ACC112 (cell line): ENCODE results near the gene UQCR10.
"Not testable (repeated sequence)": the region's sequence is repeated elsewhere in the genome, so short reads cannot be mapped to it uniquely, and the experiment has no call there.

Experiments used
- H2AFZ ChIP-seq: fragments of 200-600 bp; sonication (generic); one replicate; pipeline ENCODE4 v1.6.0; 2017; ENCODE audit warnings: antibody characterized with exemption, low read length; ENCODE audit not compliant: unreplicated experiment
- H3K27ac ChIP-seq: fragments of 200-600 bp; sonication (generic); 2 replicates; pipeline ENCODE4 v1.5.1; 2014; ENCODE audit warnings: low read depth, mild to moderate bottlenecking, antibody characterized with exemption, low read length, moderate library complexity
- H3K27me3 ChIP-seq: fragments of 200-600 bp; sonication (generic); 2 replicates; pipeline ENCODE4 v1.6.1; 2014; ENCODE audit warnings: mild to moderate bottlenecking, antibody characterized with exemption, low read length, moderate library complexity, mixed read lengths; ENCODE audit not compliant: insufficient read depth
- H3K36me3 ChIP-seq: fragments of 200-600 bp; sonication (generic); 2 replicates; pipeline ENCODE4 v1.6.1; 2016; ENCODE audit warnings: mild to moderate bottlenecking, antibody characterized with exemption, low read length, moderate library complexity, mixed read lengths; ENCODE audit not compliant: insufficient read depth
- H3K4me1 ChIP-seq: fragments of 200-600 bp; sonication (generic); one replicate; pipeline ENCODE4 v1.6.1; 2016; ENCODE audit warnings: low read length, mixed read lengths; ENCODE audit not compliant: insufficient read depth, unreplicated experiment, control insufficient read depth
- H3K4me3 ChIP-seq: fragments of 200-600 bp; sonication (generic); 2 replicates; pipeline ENCODE4 v1.5.1; 2014; ENCODE audit warnings: mild to moderate bottlenecking, low read depth, low read length
- H3K79me2 ChIP-seq: fragments of 200-600 bp; sonication (generic); one replicate; pipeline ENCODE4 v1.6.0; 2016; ENCODE audit warnings: low read length; ENCODE audit not compliant: control insufficient read depth, unreplicated experiment, insufficient read depth

Gene UQCR10

GRCh38 chr22:29751669-29752068 lies 15.5 kb upstream of the UQCR10 start:
- H3K4me3 ChIP-seq, result no peak overlapping the region
- no peak overlapping the region for H2AFZ ChIP-seq
- H3K27ac ChIP-seq, result no peak overlapping the region
- no peaks in the 10 kb centered on the region for H3K4me1 ChIP-seq
- no peaks in the 10 kb centered on the region for H3K36me3 ChIP-seq
- no peaks in the 10 kb centered on the region for H3K27me3 ChIP-seq
- H3K79me2 ChIP-seq, result no peaks in the 10 kb centered on the region

GRCh38 chr22:29753808-29754657 lies 13.1 kb upstream of the UQCR10 start:
- Histone ChIP-seq H3K27ac (no peak overlapping the region), H3K79me2 (no peaks in the 10 kb centered on the region), H3K4me3 (no peak overlapping the region), H3K4me1 (no peaks in the 10 kb centered on the region), H3K36me3 (no peaks in the 10 kb centered on the region), H2AFZ (no peak overlapping the region), H3K27me3 (no peaks in the 10 kb centered on the region)

GRCh38 chr22:29754658-29755395 lies 12.3 kb upstream of the UQCR10 start:
- H3K27me3 ChIP-seq, H3K79me2 ChIP-seq, H3K27ac ChIP-seq, H3K36me3 ChIP-seq, H3K4me1 ChIP-seq, H3K4me3 ChIP-seq, H2AFZ ChIP-seq: not testable (repeated sequence)

GRCh38 chr22:29755889-29756288 lies 11.3 kb upstream of the UQCR10 start:
- H3K27ac ChIP-seq, result no peak overlapping the region
- no peaks in the 10 kb centered on the region for H3K79me2 ChIP-seq
- no peaks in the 10 kb centered on the region for H3K27me3 ChIP-seq
- H3K4me1 ChIP-seq, result no peaks in the 10 kb centered on the region
- no peak overlapping the region for H2AFZ ChIP-seq
- H3K4me3 ChIP-seq, result no peak overlapping the region
- H3K36me3 ChIP-seq, result no peaks in the 10 kb centered on the region

GRCh38 chr22:29756341-29756740 lies 10.8 kb upstream of the UQCR10 start:
- H2AFZ ChIP-seq, result no peak overlapping the region
- no peak overlapping the region for H3K4me3 ChIP-seq
- no peaks in the 10 kb centered on the region for H3K36me3 ChIP-seq
- no peak overlapping the region for H3K27ac ChIP-seq
- H3K4me1 ChIP-seq, result no peaks in the 10 kb centered on the region
- H3K27me3 ChIP-seq, result no peaks in the 10 kb centered on the region
- no peaks in the 10 kb centered on the region for H3K79me2 ChIP-seq

- Histone ChIP-seq H3K4me1 (no peaks in the 10 kb centered on the region), H3K79me2 (no peaks in the 10 kb centered on the region), H2AFZ (no peak overlapping the region), H3K27me3 (no peaks in the 10 kb centered on the region), H3K27ac (no peak overlapping the region), H3K4me3 (no peak overlapping the region), H3K36me3 (no peaks in the 10 kb centered on the region)
Observed at GRCh38 chr22:29757096-29757495, 10.1 kb upstream of the UQCR10 start.

- H3K27ac ChIP-seq, result no peak overlapping the region
- H3K36me3 ChIP-seq, result no peaks in the 10 kb centered on the region
- H3K27me3 ChIP-seq, result no peaks in the 10 kb centered on the region
- no peak overlapping the region for H2AFZ ChIP-seq
- no peaks in the 10 kb centered on the region for H3K79me2 ChIP-seq
- no peaks in the 10 kb centered on the region for H3K4me1 ChIP-seq
- no peak overlapping the region for H3K4me3 ChIP-seq
Observed at GRCh38 chr22:29758068-29758622, 9.0 kb upstream of the UQCR10 start.

GRCh38 chr22:29758959-29759358 lies 8.2 kb upstream of the UQCR10 start:
- H3K27me3 ChIP-seq, result no peaks in the 10 kb centered on the region
- H3K4me3 ChIP-seq, result no peak overlapping the region
- no peaks in the 10 kb centered on the region for H3K36me3 ChIP-seq
- no peak overlapping the region for H2AFZ ChIP-seq
- H3K79me2 ChIP-seq, result no peaks in the 10 kb centered on the region
- H3K4me1 ChIP-seq, result no peaks in the 10 kb centered on the region
- H3K27ac ChIP-seq, result no peak overlapping the region

- peaks cover 10% of the 10 kb centered on the region for H3K79me2 ChIP-seq
- no peak overlapping the region for H3K4me3 ChIP-seq
- H3K27me3 ChIP-seq, result no peaks in the 10 kb centered on the region
- H2AFZ ChIP-seq, result no peak overlapping the region
- H3K4me1 ChIP-seq, result no peaks in the 10 kb centered on the region
- no peak overlapping the region for H3K27ac ChIP-seq
- H3K36me3 ChIP-seq, result no peaks in the 10 kb centered on the region
Observed at GRCh38 chr22:29762263-29762662, 4.9 kb upstream of the UQCR10 start.

- Histone ChIP-seq H3K27me3 (no peaks in the 10 kb centered on the region), H3K79me2 (peaks cover 26% of the 10 kb centered on the region), H2AFZ (peak overlapping the region; percentile 85), H3K27ac (no peak overlapping the region), H3K4me3 (peak overlapping the region; percentile 97), H3K4me1 (no peaks in the 10 kb centered on the region), H3K36me3 (no peaks in the 10 kb centered on the region)
Observed at GRCh38 chr22:29765905-29766631, 1.1 kb upstream of the UQCR10 start.
